SK-N-SH (cell line): Measurements from ENCODE around the gene CNFN. TPM values are rescaled to one million over a fixed set of nuclear protein-coding genes. Genes with fewer than 3 reads are reported as not detected.

Experiments
- CTCF ChIA-PET: fragments of 300-600, 350-600 bp; formaldehyde crosslinking; extraction: SDS; loops from one replicate; lab custom pipeline; 2021; lab: Yijun Ruan, JAX
- POLR2A ChIA-PET: fragments of 350-600 bp; sonication (Branson Sonifier 250); formaldehyde crosslinking; extraction: SDS; loops from one replicate; lab custom pipeline; 2020; ENCODE audit warnings: antibody characterized with exemption, inconsistent platforms; lab: Yijun Ruan, JAX
- DNase-seq: peaks from one replicate; pipeline ENCODE4 v3.0.0; 2012
- H2AFZ ChIP-seq: fragments of 200-600 bp; sonication (generic); 2 replicates; pipeline ENCODE4 v1.8.1; 2016; ENCODE audit warnings: antibody characterized with exemption, mild to moderate bottlenecking, low read depth
- H3F3A ChIP-seq: fragments of 200-600 bp; sonication (generic); replicated peaks from 2 replicates; pipeline ENCODE3; 2016; ENCODE audit warnings: antibody characterized with exemption, mild to moderate bottlenecking; ENCODE audit not compliant: insufficient read depth
- H3K27ac ChIP-seq, 2 experiments: fragments of 200-500 bp in 1 of 2; fragments of 200-600 bp in 1 of 2; sonication (Bioruptor generic) in 1 of 2; sonication (generic), shearing (Covaris generic) in 1 of 2; 2 replicates each; pipeline versions ENCODE4 v1.5.1 to v1.6.1; 2014 to 2016; ENCODE audit warnings: low read depth in 2 of 2, inconsistent platforms in 1 of 2, low read length in 1 of 2, mild to moderate bottlenecking in 1 of 2, mixed read lengths in 1 of 2
- H3K27me3 ChIP-seq: fragments of 200-600 bp; sonication (generic), shearing (Covaris generic); 2 replicates; pipeline ENCODE4 v1.6.1; 2016; ENCODE audit warnings: mixed run types; ENCODE audit not compliant: insufficient read depth
- H3K36me3 ChIP-seq, 2 experiments: fragments of 200-500 bp in 1 of 2; fragments of 200-600 bp in 1 of 2; sonication (Bioruptor generic) in 1 of 2; sonication (generic) in 1 of 2; replicated peaks in 1 of 2; 2 replicates each; pipeline versions ENCODE3 to v1.5.1; 2014 to 2016; ENCODE audit warnings: low read length in 1 of 2, mild to moderate bottlenecking in 1 of 2; ENCODE audit not compliant: insufficient read depth in 2 of 2, control insufficient read depth in 1 of 2
- H3K4me1 ChIP-seq, 2 experiments: fragments of 200-500 bp in 1 of 2; fragments of 200-600 bp in 1 of 2; sonication (Bioruptor generic) in 1 of 2; sonication (generic), shearing (Covaris generic) in 1 of 2; 2 replicates each; pipeline versions ENCODE4 v1.5.1 to v1.6.1; 2014 to 2016; ENCODE audit warnings: low read depth in 1 of 2, low read length in 1 of 2, mixed run types in 1 of 2; ENCODE audit not compliant: insufficient read depth in 2 of 2, control insufficient read depth in 1 of 2
- H3K4me2 ChIP-seq: fragments of 200-600 bp; sonication (generic), shearing (Covaris generic); 2 replicates; pipeline ENCODE4 v1.6.1; 2017; ENCODE audit warnings: mixed run types
- H3K4me3 ChIP-seq, 2 experiments: fragments of 200-500 bp in 1 of 2; fragments of 200-600 bp in 1 of 2; sonication (Bioruptor generic) in 1 of 2; sonication (generic), shearing (Covaris generic) in 1 of 2; 2 replicates each; pipeline versions ENCODE4 v1.5.1 to v1.8.1; 2014 to 2016; ENCODE audit warnings: low read depth in 2 of 2, inconsistent platforms in 1 of 2, low read length in 1 of 2, mild to moderate bottlenecking in 1 of 2, mixed read lengths in 1 of 2, moderate library complexity in 1 of 2
- H3K79me2 ChIP-seq: fragments of 200-600 bp; sonication (generic); 2 replicates; pipeline ENCODE4 v1.8.1; 2017; ENCODE audit warnings: mild to moderate bottlenecking; ENCODE audit not compliant: insufficient read depth
- H3K9ac ChIP-seq: fragments of 200-600 bp; sonication (generic); 2 replicates; pipeline ENCODE4 v1.6.1; 2017; ENCODE audit warnings: mixed run types
- H3K9me2 ChIP-seq: fragments of 200-600 bp; sonication (generic); 2 replicates; pipeline ENCODE4 v1.6.1; 2017; ENCODE audit warnings: mixed run types
- H3K9me3 ChIP-seq: fragments of 200-600 bp; sonication (generic); 2 replicates; pipeline ENCODE4 v1.6.1; 2017; ENCODE audit warnings: mixed run types, mild to moderate bottlenecking, moderate library complexity
- H4K20me1 ChIP-seq: fragments of 200-600 bp; sonication (generic); 2 replicates; pipeline ENCODE4 v1.6.1; 2017; ENCODE audit warnings: mild to moderate bottlenecking, mixed run types; ENCODE audit not compliant: insufficient read depth
- ELF1 ChIP-seq: IDR thresholded peaks from 2 replicates; pipeline ENCODE4 v1.4.0; 2012
- EP300 ChIP-seq, 2 experiments: IDR thresholded peaks; 2 replicates each; pipeline versions ENCODE4 v1.4.0 to v1.6.1; 2012; ENCODE audit warnings: borderline replicate concordance in 1 of 2, low read depth in 1 of 2, low read length in 1 of 2
- FOSL2 ChIP-seq: IDR thresholded peaks from 2 replicates; pipeline ENCODE4 v1.4.0; 2012; ENCODE audit warnings: low read depth, mild to moderate bottlenecking, moderate library complexity, borderline replicate concordance
- GABPA ChIP-seq: IDR thresholded peaks from 2 replicates; pipeline ENCODE4 v1.4.0; 2012; ENCODE audit warnings: low read depth, mild to moderate bottlenecking
- GATA2 ChIP-seq: sonication (generic); formaldehyde crosslinking; IDR thresholded peaks from 2 replicates; pipeline ENCODE4 v1.5.0; 2020; ENCODE audit warnings: mild to moderate bottlenecking, missing genetic modification reagents
- IRF3 ChIP-seq: fragments of 150-350 bp; IDR thresholded peaks from 2 replicates; pipeline ENCODE4 v1.6.1; 2016; ENCODE audit warnings: mild to moderate bottlenecking, low read depth, low read length
- JUND ChIP-seq: IDR thresholded peaks from 2 replicates; pipeline ENCODE4 v1.4.0; 2012
- MXI1 ChIP-seq: IDR thresholded peaks from 2 replicates; pipeline ENCODE4 v1.6.1; 2012; ENCODE audit warnings: mild to moderate bottlenecking, low read depth, low read length, improper control_type of control experiment
- NFIC ChIP-seq: IDR thresholded peaks from 2 replicates; pipeline ENCODE4 v1.4.0; 2012; ENCODE audit warnings: borderline replicate concordance
- NRF1 ChIP-seq: IDR thresholded peaks from 2 replicates; pipeline ENCODE4 v1.6.1; 2012; ENCODE audit warnings: low read depth, mild to moderate bottlenecking, low read length
- PBX3 ChIP-seq: IDR thresholded peaks from 2 replicates; pipeline ENCODE4; 2012
- POLR2AphosphoS5 ChIP-seq: IDR thresholded peaks from 2 replicates; pipeline ENCODE4 v1.6.1; 2012; ENCODE audit warnings: low read depth, low read length
- RAD21 ChIP-seq: IDR thresholded peaks from 2 replicates; pipeline ENCODE4 v1.6.1; 2012; ENCODE audit warnings: mild to moderate bottlenecking, low read length
- REST ChIP-seq: IDR thresholded peaks from 2 replicates; pipeline ENCODE4 v1.6.1; 2012; ENCODE audit warnings: mild to moderate bottlenecking, low read depth, low read length, moderate library complexity
- RXRA ChIP-seq: IDR thresholded peaks from 2 replicates; pipeline ENCODE4 v1.4.0; 2012; ENCODE audit warnings: low read depth, mild to moderate bottlenecking, borderline replicate concordance
- SIN3A ChIP-seq: IDR thresholded peaks from 2 replicates; pipeline ENCODE4 v1.6.1; 2012; ENCODE audit warnings: low read depth, mild to moderate bottlenecking, low read length, moderate library complexity, borderline replicate concordance
- TAF1 ChIP-seq: IDR thresholded peaks from 2 replicates; pipeline ENCODE4 v1.6.1; 2012; ENCODE audit warnings: low read depth, mild to moderate bottlenecking, low read length, moderate library complexity, borderline replicate concordance
- TCF12 ChIP-seq: IDR thresholded peaks from 2 replicates; pipeline ENCODE4 v1.4.0; 2012
- USF2 ChIP-seq: fragments of 150-350 bp; IDR thresholded peaks from 2 replicates; pipeline ENCODE4 v1.6.1; 2017; ENCODE audit warnings: antibody characterized with exemption, low read length, low read depth, borderline replicate concordance
- WGBS: methylation state at CpG from one replicate; pipeline ENCODE4 v1.1.6; 2017; ENCODE audit warnings: low lambda C conversion rate; 5-methylcytosine and 5-hydroxymethylcytosine counted together
- polyA plus RNA-seq, 3 experiments: library from polyadenylated mRNA; depleted of rRNA; stranded (reverse); fragments of >200 nt; gene quantifications; 2 replicates each; pipeline ENCODE4 v1.2.3, GENCODE V29; 2012
- TF ChIP-seq, protein P1 (sequence below): IDR thresholded peaks from 2 replicates; pipeline ENCODE4 v1.4.0; 2012; ENCODE audit warnings: low read depth
- TF ChIP-seq, protein P2 (sequence below): IDR thresholded peaks from 2 replicates; pipeline ENCODE4 v1.4.0; 2012; ENCODE audit warnings: low read depth, borderline replicate concordance

CNFN gene
- polyA plus RNA-seq, 1 of the 3 experiments (the other 2 are of a cell fraction), result 4.5 TPM

- no peaks in the 10 kb centered on the region for H3F3A ChIP-seq
- no peaks in the 10 kb centered on the region for H3K36me3 ChIP-seq
- H3K9ac ChIP-seq, result no peak overlapping the region
- H2AFZ ChIP-seq, result no peak overlapping the region
- no peak overlapping the region for H3K27ac ChIP-seq
- CTCF ChIA-PET, result no interaction called here
- no peaks in the 10 kb centered on the region for H3K79me2 ChIP-seq
- no peak for TF ChIP-seq POLR2AphosphoS5
- TF ChIP-seq GABPA, result no peak
- TF ChIP-seq MXI1, result no peak
- TF ChIP-seq USF2, result no peak
- TF ChIP-seq REST, result no peak
- TF ChIP-seq EP300 (IDR thresholded peaks at IDR 0.05; ENCODE audit: borderline replicate concordance in 1 of 2, low read depth in 1 of 2, low read length in 1 of 2), result no peak
- no peak for TF ChIP-seq TCF12
- no peak for TF ChIP-seq JUND
- DNase-seq, result no peak
- no peaks in the 10 kb centered on the region for H3K27me3 ChIP-seq
- no peak overlapping the region for H3K4me3 ChIP-seq
- POLR2A ChIA-PET, result no interaction called here
- H4K20me1 ChIP-seq, result no peaks in the 10 kb centered on the region
- H3K4me1 ChIP-seq, result peaks cover 0 to 21% of the 10 kb centered on the region in 2 experiments; a peak in 1 of 4 replicates
- no peaks in the 10 kb centered on the region for H3K9me3 ChIP-seq
- WGBS, result 71% methylated on average over 8 of the region's 9 CpGs
- H3K4me2 ChIP-seq, result no peak overlapping the region
- no peaks in the 10 kb centered on the region for H3K9me2 ChIP-seq
These were observed 31.5 kb upstream of the CNFN start for GRCh38 chr19:42421591-42422031.

DNA sequence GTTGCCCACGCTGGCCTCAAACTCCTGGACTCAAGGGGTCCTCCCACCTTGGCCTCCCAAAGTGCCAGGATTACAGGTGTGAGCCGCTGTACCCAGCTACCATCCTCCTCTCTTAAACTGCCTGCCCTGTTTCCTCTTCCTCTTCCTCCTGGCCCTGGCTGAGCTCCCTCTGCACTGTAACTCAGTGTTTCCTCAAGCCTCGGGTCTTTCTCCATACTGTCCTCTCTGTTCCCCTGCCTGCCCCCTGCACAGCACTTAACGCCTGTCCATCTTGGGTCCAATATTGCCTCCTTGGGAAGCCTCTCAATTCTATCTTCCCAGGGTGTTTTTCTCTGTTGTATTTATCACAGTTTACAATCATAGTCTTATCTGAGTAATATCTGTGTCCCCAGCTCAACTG, 31.0 kb upstream of the CNFN start:
- POLR2A ChIA-PET, result no interaction called here
- no peaks in the 10 kb centered on the region for H3K36me3 ChIP-seq
- H3K9me3 ChIP-seq, result no peaks in the 10 kb centered on the region
- no peak overlapping the region for H3K4me2 ChIP-seq
- no peak overlapping the region for H3K27ac ChIP-seq
- 94% methylated on average over 4 of the region's 4 CpGs for WGBS
- H3K9me2 ChIP-seq, result no peaks in the 10 kb centered on the region
- no peaks in the 10 kb centered on the region for H3K27me3 ChIP-seq
- peaks cover 0 to 21% of the 10 kb centered on the region in 2 experiments; a peak in 1 of 4 replicates for H3K4me1 ChIP-seq
- H3K79me2 ChIP-seq, result no peaks in the 10 kb centered on the region
- no peaks in the 10 kb centered on the region for H4K20me1 ChIP-seq
- no peak overlapping the region for H3K4me3 ChIP-seq
- CTCF ChIA-PET, result interaction anchor here (2.1 kb wide), 1 partner anchor 20 kb away, joined by 8 read pairs; no protein-coding TSS in a partner anchor
- no peak for DNase-seq
- no peak overlapping the region for H3K9ac ChIP-seq
- H2AFZ ChIP-seq, result no peak overlapping the region
- H3F3A ChIP-seq, result no peaks in the 10 kb centered on the region
- TF ChIP-seq RXRA (no peak), TAF1 (no peak), GATA2 (CRISPR knock-in tag) (no peak), FOSL2 (no peak), SIN3A (no peak), PBX3 (no peak), JUND (no peak), NFIC (no peak), NRF1 (no peak), RAD21 (no peak), IRF3 (no peak), ELF1 (no peak), TCF12 (no peak)
- TF ChIP-seq, protein P1, sequence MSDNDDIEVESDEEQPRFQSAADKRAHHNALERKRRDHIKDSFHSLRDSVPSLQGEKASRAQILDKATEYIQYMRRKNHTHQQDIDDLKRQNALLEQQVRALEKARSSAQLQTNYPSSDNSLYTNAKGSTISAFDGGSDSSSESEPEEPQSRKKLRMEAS, result no peak
- TF ChIP-seq, protein P2, sequence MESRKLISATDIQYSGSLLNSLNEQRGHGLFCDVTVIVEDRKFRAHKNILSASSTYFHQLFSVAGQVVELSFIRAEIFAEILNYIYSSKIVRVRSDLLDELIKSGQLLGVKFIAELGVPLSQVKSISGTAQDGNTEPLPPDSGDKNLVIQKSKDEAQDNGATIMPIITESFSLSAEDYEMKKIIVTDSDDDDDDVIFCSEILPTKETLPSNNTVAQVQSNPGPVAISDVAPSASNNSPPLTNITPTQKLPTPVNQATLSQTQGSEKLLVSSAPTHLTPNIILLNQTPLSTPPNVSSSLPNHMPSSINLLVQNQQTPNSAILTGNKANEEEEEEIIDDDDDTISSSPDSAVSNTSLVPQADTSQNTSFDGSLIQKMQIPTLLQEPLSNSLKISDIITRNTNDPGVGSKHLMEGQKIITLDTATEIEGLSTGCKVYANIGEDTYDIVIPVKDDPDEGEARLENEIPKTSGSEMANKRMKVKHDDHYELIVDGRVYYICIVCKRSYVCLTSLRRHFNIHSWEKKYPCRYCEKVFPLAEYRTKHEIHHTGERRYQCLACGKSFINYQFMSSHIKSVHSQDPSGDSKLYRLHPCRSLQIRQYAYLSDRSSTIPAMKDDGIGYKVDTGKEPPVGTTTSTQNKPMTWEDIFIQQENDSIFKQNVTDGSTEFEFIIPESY, result no peak
